Keratinocyte (primary cell): ENCODE measurements around the gene UNK.

Experiments
- CTCF ChIP-seq, 3 experiments: IDR thresholded peaks in 1 of 3; conservative IDR thresholded peaks in 1 of 3; optimal IDR thresholded peaks in 1 of 3; 2 replicates in 2 of 3; 3 replicates in 1 of 3; pipeline versions ENCODE3 to v1.5.1; 2011; ENCODE audit warnings: low read length in 3 of 3, mild to moderate bottlenecking in 3 of 3, moderate library complexity in 2 of 3, control low read depth in 1 of 3, inconsistent platforms in 1 of 3; ENCODE audit not compliant: insufficient read depth in 2 of 3; ENCODE audit errors: extremely low read depth in 1 of 3
- EZH2 ChIP-seq: IDR thresholded peaks from one replicate; pipeline ENCODE4 v1.6.1; 2012; ENCODE audit warnings: inconsistent platforms, mild to moderate bottlenecking, low read length, moderate library complexity

GRCh38 chr17:75822119-75822799 lies 37.7 kb downstream of the UNK start:
- TF ChIP-seq EZH2 (no peak), CTCF (optimal IDR thresholded peaks at IDR 0.05 in 1 of 3, IDR thresholded peaks at IDR 0.05 in 1 of 3, conservative IDR thresholded peaks at IDR 0.05 in 1 of 3; ENCODE audit: extremely low read depth in 1 of 3, insufficient read depth in 2 of 3, low read length in 3 of 3) (no peak)
